Ureter (tissue), 1 donor: ENCODE measurements around the gene AMZ1. TPM values are rescaled to one million over a fixed set of nuclear protein-coding genes. Genes with fewer than 3 reads are reported as not detected.
A peak's percentile ranks its signal among the peaks of the same experiment; 100 is the strongest.
"Not testable (repeated sequence)": the region's sequence is repeated elsewhere in the genome, so short reads cannot be mapped to it uniquely, and the experiment has no call there.

ENCODE experiments used
- DNase-seq: peaks from one replicate; pipeline ENCODE4 v3.0.0-alpha.2; 2020; ENCODE audit warnings: low spot score
- total RNA-seq: library from RNA; stranded (reverse); gene quantifications from one replicate; pipeline ENCODE4 v1.2.4, GENCODE V29; 2023
- donor health status: DM: yes; HTN: yes; CAD: no.

Gene AMZ1
- total RNA-seq, 1 donor from 2014 or later, result 0.23 TPM

- DNase-seq, result no peak
Measured at GRCh38 chr7:2691011-2691707, 3.2 kb downstream of the AMZ1 start.

- not testable (repeated sequence) for DNase-seq
Measured at GRCh38 chr7:2691932-2692439, 4.0 kb downstream of the AMZ1 start.

- DNase-seq, result no peak
Measured at GRCh38 chr7:2692543-2692942, 4.5 kb downstream of the AMZ1 start.

GRCh38 chr7:2693420-2694121 lies 5.6 kb downstream of the AMZ1 start:
- not testable (repeated sequence) for DNase-seq

GRCh38 chr7:2694122-2694436 lies 6.1 kb downstream of the AMZ1 start:
- not testable (repeated sequence) for DNase-seq

- no peak for DNase-seq
Measured at GRCh38 chr7:2698581-2699288, 10.7 kb downstream of the AMZ1 start.

GRCh38 chr7:2699289-2699620 lies 11.3 kb downstream of the AMZ1 start:
- DNase-seq, result no peak

GRCh38 chr7:2700141-2700850 lies 12.3 kb downstream of the AMZ1 start:
- no peak for DNase-seq

- no peak for DNase-seq
Measured at GRCh38 chr7:2701424-2701823, 13.4 kb downstream of the AMZ1 start.

GRCh38 chr7:2701832-2702593 lies 14.0 kb downstream of the AMZ1 start:
- DNase-seq, result no peak

- no peak for DNase-seq
Measured at GRCh38 chr7:2702594-2702957, 14.6 kb downstream of the AMZ1 start.

- DNase-seq, result no peak
Measured at GRCh38 chr7:2705371-2706096, 17.5 kb downstream of the AMZ1 start.

- DNase-seq, result no peak
Measured at GRCh38 chr7:2706685-2707126, 18.7 kb downstream of the AMZ1 start.

GRCh38 chr7:2707481-2707880 lies 19.5 kb downstream of the AMZ1 start:
- no peak for DNase-seq

- no peak for DNase-seq
Measured at GRCh38 chr7:2708041-2708440, 20.0 kb downstream of the AMZ1 start.

GRCh38 chr7:2708547-2709310 lies 20.7 kb downstream of the AMZ1 start:
- DNase-seq, result no peak

GRCh38 chr7:2709553-2710285 lies 21.7 kb downstream of the AMZ1 start:
- DNase-seq, result peak; percentile 69

- DNase-seq, result no peak
Measured at GRCh38 chr7:2710286-2710655, 22.3 kb downstream of the AMZ1 start.

- DNase-seq, result no peak
Measured at GRCh38 chr7:2710901-2711551, 23.0 kb downstream of the AMZ1 start.
